Activated CD4-positive, alpha-beta T cell treated with anti-CD3 and anti-CD28 coated beads, Interleukin-2, amount 50 U/mL, for 24 hours (primary cell): ENCODE measurements around the gene RAB34.
"Not testable (repeated sequence)": the region's sequence is repeated elsewhere in the genome, so short reads cannot be mapped to it uniquely, and the experiment has no call there.

Source experiments
- DNase-seq, 2 donors: peaks; one replicate each; pipeline ENCODE4 v3.0.0-alpha.2; 2020; ENCODE audit warnings: low read depth in 1 of 2, low spot score in 1 of 2

RAB34 gene

DNA sequence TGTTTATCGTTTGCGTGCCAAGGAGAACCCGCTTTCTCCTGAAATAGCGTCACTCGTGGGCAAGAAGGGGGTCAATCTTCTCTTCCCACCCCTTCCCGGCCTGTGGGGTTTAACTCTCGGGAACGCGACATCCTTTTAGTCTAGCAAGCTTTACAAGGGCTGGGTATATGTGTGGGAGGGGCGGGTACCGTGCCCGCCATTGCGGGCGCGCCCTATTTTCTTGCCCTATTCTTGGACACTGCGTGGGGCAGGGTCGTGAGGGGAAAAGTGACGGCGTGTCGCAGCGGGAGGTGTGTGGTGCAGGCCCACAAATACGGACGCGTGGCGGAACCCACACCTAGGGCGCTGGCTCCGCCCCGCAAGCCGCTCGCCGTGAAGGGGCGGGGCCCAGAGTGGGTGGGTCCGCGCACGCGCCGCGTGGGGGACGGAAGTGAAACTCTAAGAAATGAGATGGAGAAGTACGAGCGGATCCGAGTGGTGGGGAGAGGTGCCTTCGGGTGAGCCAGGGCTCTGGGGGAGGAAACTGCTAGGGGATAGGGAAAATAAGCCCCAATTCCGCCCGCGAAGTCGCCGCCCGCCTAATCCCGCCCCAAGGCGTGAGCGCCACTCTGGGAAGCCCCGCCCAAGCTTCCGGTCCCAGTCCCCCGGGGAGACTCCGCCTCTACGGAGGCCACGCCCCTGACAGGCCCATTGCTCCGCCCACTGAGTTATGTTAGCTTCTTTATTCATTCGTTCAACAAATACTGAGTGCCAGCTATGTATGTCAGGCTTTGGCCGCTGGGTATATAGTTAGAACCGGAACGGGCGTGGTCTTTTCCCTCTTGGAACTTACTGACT lies 10.9 kb upstream of the RAB34 start, which contains the start of gene NEK8:
Gene NEK8, plus strand, starts transcription at position 425 of the 837 bp plus-strand sequence. Its CDS starts 26 bp downstream, at position 451.
- peak; percentile 98 to 99 for DNase-seq

DNA sequence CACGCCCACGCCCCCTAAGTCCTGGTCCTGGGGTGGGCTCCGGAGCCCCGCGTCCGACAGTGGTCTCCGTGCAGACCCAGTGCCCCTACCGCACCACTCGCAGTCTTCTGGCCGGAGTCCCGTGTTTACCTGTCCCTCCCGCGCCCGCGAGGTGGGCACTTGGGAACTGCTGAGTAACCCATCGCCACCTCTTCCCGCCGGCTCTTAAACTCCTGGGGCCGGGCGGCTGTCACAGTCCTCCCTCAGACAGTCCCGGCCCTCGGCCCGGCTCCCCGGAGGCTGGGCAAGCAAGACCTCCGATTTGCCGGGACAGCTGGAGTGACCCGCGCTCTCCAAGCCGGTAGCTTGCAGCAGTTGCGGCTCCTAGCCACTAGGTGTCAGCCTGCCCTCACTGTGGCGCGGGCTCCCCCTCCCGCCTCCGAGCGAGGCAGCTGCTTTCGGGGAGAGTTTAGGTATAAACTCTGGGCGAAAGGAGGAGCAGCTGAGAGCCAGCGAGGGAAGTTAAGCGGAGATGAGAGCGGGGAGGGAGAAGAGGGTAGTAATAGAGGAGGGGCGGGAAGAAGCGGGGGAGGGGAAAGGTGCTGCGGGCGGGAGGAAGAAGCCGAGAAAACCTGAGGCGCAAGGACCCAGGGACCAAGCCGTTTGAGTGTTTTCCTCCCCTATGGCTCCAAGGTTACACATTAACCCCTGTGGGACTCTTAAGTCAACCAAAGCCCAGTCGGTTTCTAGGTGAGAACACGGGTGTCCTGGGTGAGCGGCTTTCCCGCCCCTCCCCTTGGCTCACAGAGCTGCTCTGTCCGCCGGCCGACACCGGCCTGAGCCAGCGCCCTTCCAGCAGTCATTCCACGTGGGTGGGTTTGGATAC lies 9.2 kb upstream of the RAB34 start:
- peak; percentile 89 to 93 for DNase-seq

DNA sequence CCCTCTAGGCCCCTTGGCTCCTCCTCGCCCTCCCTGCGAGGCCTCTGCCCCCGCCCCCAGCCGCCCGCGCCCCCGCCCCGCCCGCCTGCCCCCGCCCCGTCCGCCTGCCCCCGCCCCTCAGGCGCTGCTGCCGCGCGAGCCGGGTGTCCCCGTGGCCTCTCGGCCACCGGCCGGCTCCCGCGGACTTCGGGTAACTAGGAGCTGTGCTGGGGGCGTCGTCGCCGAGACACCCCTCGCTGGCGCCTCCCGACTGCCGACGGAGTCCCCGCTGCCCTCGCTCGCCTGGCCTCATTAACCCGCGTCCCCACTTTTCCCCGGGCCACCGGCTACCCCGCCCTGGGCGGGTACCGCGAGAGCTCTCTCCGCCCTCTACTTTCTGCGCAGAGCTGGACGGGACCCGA lies 8.6 kb upstream of the RAB34 start, which contains the start of gene TLCD1:
Gene TLCD1, minus strand, starts transcription at position 8 of the 401 bp plus-strand sequence. CDS start 136 bp downstream, outside the sequence.
- DNase-seq: peak in 1 of 2 donors; percentile 65

DNA sequence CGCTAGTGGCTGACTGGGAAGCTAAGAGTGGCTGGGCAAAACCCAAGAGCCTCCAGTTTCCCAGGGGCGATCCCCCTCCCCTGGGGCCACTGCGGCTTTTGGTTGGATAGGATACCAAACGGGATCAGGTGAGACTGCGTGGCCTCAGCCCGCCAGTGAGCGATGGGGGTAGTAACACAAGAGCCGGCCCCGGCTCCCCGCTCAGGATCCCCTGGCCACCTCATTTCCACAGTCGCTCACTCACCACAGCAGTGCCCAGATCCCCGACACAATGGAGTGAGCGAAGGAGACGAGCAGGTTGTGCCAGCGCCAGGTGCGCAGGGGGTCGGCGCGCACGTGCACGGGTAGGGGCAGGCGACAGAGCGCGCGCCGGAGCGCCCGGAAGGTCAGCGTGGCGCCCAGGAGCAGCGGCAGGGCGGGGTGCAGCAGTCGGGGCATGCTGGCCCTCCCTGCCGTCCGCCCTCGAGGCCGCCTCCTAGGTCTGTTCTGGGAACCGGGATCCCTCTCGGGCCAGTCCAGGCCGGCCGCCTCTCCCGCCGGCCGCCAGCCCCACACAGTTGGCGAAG lies 8.1 kb upstream of the RAB34 start:
- peak in 1 of 2 donors; percentile 70 for DNase-seq

DNA sequence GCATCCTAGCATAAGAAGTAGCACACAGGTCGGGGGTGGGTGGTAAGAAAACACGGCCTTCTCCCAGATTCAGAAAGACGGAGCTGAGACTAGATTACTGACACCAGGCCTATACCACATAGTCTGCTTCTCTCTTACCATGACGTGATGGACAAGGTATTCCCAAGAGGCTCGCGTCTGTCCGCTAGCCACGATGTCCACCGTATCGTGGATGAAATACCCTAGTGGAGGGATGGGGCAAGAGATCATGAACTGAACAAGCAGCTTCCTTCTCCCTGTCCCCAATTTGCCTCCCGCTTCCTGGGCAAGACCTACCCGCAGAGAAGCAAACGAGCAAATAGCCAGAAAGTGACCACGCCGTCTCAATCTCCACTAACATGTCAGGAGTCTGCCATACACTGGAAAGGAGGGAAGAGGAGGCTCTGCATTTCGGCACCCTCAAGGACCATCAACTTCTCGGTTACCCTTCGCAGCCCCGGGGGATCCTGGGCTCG lies 7.5 kb upstream of the RAB34 start:
- peak in 1 of 2 donors; percentile 44 for DNase-seq

DNA sequence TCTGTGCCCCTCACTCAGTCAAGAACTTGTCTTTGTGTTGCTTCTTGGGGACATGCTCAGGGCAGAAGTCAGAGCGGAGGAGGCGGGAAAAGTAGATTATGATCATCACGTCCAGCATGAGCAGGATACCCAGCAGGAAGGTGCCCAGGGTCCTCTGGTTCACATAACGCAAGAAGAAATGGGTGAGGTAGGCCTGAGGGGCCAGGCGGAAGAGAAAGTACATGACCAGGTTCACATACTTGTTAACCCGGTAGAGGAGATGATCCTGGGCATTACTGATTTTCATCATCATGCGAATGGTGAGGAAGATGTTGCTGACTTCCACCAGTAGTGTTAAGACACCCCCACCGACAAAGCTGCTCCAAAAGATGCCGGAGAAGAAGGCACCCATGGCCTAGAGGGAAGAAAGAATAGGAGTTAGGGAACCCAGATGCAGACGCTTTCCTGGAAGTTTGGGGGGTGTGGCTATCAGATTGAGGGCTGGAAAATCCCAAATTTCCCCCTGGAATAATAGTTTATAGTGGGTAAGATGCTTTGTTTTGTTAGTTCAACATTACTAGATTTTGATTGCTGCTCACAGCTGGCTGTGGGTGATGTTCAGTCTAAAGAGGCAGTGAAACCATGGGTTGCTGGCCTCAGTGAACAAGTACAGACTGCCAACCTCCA lies 7.0 kb upstream of the RAB34 start:
- no peak for DNase-seq

DNA sequence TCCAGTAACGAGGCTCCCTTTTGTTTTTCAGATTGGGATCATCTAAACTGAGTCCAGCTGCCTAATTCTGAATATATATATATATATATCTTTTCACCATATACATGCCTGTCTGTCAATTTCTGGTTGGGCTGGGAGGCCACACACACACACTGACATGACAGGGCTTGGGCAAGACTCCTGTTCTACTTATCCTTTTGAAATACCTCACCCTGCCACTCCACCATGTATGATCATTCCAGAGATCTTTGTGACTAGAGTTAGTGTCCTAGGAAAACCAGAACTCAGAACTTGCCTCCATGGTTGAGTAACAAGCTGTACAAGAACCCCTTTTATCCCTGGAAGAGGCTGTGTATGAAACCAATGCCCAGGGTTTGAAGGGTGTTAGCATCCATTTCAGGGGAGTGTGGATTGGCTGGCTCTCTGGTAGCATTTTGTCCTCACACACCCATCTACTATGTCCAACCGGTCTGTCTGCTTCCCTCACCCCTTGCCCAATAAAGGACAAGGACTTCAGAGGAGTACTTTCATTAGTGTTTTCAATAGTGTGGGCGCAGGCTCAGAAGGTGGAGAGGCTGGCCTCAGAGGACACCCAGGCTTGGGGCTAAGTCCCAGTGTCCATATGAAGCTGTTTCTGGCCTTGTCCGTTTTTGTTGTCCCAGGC lies 6.3 kb upstream of the RAB34 start:
- not testable (repeated sequence) for DNase-seq

DNA sequence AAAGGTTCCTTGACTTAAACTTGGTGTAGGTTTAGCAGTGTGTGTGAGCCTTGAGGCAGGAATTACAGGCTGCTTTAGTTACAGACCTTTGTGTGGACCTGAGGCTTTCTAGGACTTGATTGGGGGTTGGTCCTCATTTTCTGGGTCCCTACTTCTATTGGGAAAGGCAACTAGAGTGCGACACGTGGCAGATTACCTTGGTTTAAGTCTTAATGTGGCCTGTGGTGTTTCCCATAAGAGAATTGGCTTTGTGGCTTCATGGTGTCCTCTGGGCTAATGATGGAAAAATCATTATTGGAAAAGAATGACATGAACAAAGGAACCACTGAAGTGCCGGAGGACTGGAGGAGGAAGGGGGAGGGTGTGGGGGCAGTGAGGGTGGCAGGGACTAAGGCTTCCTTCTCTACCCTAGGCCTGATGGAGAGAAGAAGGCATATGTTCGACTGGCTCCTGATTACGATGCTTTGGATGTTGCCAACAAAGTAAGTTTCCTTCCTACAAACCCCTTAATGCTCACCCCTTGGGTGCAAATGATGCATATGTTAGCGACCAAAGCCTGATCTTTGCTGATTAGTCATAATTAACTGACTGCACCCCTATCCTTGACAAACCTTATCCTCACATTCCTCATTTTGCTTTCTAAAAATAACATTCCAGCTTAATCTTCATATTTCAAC lies 5.6 kb upstream of the RAB34 start:
- no peak for DNase-seq

DNA sequence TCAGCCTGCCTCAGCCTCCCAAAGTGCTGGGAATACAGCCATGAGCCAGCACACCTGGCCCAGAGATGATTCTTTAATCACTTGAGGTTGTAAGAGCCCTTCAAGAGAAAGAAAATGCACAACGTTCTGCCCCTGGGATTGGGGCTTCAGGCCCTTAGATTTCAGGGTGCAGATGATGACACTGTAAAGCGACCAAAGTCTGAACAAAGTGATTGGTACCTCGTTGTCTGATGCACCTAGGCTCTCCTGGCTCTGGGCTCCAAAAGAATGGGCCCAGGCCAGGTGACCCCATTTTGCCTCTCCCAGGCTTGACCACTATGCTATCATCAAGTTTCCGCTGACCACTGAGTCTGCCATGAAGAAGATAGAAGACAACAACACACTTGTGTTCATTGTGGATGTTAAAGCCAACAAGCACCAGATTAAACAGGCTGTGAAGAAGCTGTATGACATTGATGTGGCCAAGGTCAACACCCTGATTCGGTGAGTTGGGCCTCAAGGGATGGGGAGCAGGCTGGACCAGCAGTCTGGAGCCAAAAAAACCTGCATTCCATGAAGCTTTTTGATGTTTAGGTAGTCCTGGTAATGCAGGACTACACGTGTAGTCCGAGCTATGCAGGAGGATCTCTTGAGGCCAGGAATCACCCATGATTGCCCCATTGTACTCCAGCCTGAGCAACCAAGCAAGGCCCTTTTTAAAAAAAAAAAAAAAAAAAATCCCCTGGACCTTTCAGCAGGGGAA lies 4.9 kb upstream of the RAB34 start:
- DNase-seq: no peak

DNA sequence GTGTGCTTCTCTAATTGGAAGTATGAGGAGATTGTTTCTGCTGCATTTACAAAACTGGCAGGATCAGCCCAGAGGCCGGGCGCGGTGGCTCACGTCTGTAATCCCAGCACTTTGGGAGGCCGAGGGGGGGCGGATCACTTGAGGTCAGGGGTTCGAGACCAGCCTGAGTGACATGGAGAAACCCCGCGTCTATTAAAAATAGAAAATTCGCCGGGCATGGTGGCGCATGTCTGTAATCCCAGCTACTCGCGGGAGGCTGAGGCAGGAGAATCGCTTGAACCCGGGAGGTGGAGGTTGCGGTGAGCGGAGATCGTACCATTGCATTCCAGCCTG lies 3.3 kb upstream of the RAB34 start:
- DNase-seq: not testable (repeated sequence)

DNA sequence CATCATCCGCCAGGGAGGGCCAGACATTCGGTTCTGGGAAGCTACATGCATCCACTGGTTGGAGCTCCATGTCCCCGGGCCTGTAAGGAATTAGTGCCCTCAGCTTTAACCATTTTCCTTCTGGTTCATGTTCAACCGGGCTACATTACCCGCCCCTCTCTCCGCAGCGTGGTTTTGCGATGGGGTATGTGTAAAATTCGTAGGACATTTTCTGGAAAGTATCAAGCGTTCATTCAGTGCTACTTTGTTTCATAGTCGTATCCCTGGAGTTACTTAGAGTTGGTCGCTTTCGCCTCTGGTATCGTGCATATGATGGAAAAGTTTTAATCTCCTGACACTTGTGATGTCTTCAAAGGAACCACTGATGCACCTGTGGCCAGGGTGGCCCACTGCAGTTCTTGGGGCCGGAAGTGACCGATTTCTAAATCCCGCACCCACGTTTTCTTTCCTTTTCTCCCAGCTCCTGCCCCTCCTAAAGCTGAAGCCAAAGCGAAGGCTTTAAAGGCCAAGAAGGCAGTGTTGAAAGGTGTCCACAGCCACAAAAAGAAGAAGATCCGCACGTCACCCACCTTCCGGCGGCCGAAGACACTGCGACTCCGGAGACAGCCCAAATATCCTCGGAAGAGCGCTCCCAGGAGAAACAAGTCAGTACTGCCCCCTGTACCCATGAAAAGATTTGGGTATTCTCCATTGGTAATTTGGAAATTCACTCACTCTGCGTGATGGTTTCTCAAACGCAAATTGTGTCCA lies 2.8 kb upstream of the RAB34 start:
- DNase-seq: no peak

DNA sequence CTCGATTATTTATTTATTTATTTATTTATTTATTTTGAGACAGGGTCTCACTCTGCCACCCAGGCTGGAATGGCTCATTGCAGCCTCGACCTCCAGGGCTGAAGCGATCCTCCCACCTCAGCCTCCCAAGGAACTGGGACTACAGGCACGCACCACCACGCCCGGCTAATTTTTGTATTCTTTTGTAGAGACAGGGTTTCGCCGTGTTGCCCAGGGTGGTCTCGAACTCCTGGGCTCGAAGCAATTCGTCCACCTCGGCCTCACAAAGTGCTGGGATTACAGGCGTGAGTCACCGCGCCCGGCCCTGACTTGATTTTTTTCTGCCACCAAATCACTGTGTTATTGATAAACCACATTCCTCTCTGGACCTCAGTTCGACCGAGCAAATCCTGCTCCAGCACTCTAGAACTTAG lies 1.4 kb upstream of the RAB34 start:
- DNase-seq: no peak

DNA sequence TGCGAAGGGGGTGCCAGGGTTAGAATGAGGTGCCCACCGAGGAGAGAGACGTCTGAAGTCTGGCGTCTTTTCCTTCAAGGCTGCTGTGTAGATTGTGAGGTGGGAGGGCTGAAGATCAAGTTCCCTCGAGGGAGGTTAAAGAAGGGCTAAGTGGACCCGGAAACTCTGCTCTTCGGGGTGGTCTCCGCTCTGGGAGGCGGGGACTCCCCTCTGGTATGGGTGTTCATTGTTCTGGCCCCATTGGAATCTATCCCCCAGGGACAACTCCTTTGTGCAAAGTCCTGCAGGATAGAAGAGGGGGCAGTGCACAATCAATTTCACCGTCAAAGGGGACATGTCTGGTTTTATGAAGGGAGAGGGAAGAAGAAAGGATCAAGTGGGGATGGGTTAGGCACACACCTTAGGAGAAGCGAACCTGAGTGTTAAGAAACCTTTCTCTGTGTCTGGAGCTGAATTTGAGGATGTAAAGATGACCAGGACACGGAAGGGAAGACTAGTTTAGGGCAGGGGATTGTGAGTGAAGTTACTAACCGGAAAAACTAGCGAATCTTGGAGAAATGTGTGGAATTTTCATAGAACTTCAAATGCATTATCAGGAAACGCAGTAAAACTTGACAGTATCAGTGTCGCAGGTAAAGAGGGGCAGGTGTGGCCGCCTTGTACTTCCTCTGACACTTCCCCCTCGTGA lies 809 bp upstream of the RAB34 start:
- DNase-seq: no peak

DNA sequence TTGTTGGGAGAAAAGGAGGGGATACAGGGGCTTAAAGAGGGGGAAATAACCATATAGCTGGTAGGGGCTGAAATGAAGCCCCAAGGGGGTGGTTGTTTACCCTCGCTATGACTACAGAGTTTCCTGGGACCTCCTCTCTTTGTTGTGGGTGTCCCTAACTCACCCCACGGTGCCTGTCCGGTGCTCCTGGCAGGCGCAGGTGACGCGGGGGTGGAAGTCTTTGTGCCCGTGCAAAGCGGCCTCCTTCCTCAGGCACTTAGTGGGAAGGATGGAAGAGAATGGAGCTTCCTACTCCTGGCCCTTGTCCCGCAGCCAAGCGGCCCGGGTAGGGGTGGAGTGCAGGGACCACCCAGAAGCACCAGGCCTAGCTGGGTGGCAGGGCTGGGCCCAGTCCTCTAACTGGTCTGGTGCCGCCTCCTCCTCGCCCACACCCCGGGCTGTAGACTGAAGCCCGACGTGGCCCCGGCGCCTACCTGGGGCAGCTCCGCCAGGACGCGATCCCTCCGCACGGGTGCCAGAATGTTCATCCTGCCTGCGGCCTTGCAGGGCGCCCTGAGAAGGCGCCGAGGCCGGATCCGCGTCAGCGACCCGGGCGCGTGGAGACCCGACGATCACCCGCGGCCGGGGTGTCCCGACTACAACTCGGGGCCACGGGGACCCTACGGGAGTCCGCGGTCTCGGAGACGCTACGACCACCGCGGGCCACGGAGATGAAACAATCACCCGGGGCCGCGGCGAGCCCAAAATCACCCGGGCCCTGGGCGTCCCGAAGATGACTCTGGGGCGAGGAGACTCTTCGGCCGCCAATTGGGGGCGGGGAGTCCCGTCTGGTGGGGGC lies 709 bp downstream of the RAB34 start:
- DNase-seq: no peak

DNA sequence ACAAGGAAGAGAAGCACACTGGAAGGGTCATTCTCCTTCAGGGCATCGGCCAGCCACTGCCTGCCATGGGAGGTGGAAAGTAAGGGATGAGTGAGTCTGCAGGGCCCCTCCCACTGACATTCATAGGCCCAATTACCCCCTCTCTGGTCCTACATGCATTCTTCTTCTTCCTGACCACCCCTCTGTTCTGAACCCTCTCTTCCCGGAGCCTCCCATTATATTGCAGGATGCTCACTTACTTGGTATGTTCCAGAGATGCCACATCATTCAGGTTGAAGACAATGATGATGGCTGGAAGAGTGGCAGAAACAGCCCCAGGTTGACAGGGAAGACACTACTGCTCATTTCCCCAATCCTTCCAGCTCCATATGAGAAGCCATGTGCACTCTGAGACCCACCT lies 2.5 kb downstream of the RAB34 start:
- no peak for DNase-seq

DNA sequence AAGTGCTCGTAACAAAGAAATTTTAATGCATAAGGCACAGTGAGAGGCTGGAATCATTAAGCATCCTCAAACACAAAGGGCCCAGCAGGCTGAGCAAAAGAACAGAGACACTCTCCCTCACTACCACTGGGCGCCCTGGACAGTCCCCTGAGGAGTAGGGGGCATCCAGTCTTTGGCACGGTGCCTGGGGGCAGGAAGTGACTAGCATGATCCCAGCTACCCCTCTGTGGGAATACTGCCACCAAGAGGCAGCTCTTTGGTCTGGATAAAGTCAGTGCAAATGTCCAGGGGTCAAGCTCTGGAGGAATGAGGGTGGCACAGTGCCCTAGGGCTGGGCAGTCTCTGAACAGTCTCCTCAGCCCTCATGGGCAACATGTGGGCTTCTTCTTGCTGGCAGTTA lies 3.4 kb downstream of the RAB34 start:
- DNase-seq: no peak
